H1 (cell line): Measurements from ENCODE around the gene LEFTY1. TPM values are rescaled to one million over a fixed set of nuclear protein-coding genes. Genes with fewer than 3 reads are reported as not detected.

Experiments
- CTCF ChIA-PET: fragments of 300-600 bp; sonication (Branson Sonifier 250); formaldehyde crosslinking; loops from one replicate; lab custom pipeline; 2021; ENCODE audit not compliant: partially characterized antibody; lab: Charles Lee
- POLR2A ChIA-PET: fragments of 300-600 bp; sonication (Branson Sonifier 250); formaldehyde crosslinking; loops from one replicate; lab custom pipeline; 2021; ENCODE audit warnings: inconsistent platforms; ENCODE audit not compliant: partially characterized antibody; lab: Charles Lee
- DNase-seq, 2 experiments: peaks; one replicate each; pipeline versions ENCODE4 v3.0.0 to v3.0.0-alpha.2; 2010 to 2022; ENCODE audit warnings: low spot score in 2 of 2, low read depth in 1 of 2, mixed read lengths in 1 of 2
- FAIRE-seq: peaks from 2 replicates; lab custom pipeline; 2011; peaks lifted over from hg19 to GRCh38; lab: Jason Lieb, UNC
- H2AFZ ChIP-seq: 2 replicates; pipeline ENCODE4 v1.8.1; 2012; ENCODE audit warnings: low read length, inconsistent platforms
- H2AK5ac ChIP-seq: 2 replicates; pipeline ENCODE4 v1.6.1; 2013; ENCODE audit warnings: low read depth, low read length
- H2BK120ac ChIP-seq: replicated peaks from 2 replicates; pipeline ENCODE3; 2013; ENCODE audit warnings: low read depth, low read length, inconsistent platforms
- H2BK12ac ChIP-seq: 2 replicates; pipeline ENCODE4 v1.6.1; 2013; ENCODE audit warnings: low read depth, low read length
- H2BK15ac ChIP-seq: 2 replicates; pipeline ENCODE4 v1.6.1; 2013; ENCODE audit warnings: low read length
- H2BK20ac ChIP-seq: 2 replicates; pipeline ENCODE4 v1.6.1; 2013; ENCODE audit warnings: low read length
- H2BK5ac ChIP-seq: 2 replicates; pipeline ENCODE4 v1.6.1; 2013; ENCODE audit warnings: low read depth, low read length
- H3K14ac ChIP-seq: 2 replicates; pipeline ENCODE4 v1.6.1; 2013; ENCODE audit warnings: inconsistent platforms; ENCODE audit not compliant: insufficient read length
- H3K18ac ChIP-seq: 2 replicates; pipeline ENCODE4 v1.6.1; 2013; ENCODE audit warnings: low read length; ENCODE audit errors: extremely low read depth
- H3K23ac ChIP-seq: 2 replicates; pipeline ENCODE4 v1.6.1; 2013; ENCODE audit warnings: inconsistent platforms; ENCODE audit not compliant: insufficient read length
- H3K23me2 ChIP-seq: 2 replicates; pipeline ENCODE4 v1.6.1; 2013; ENCODE audit warnings: low read depth, low read length
- H3K27ac ChIP-seq: 2 replicates; pipeline ENCODE4 v1.6.1; 2011; ENCODE audit warnings: low read depth, low read length, inconsistent platforms
- H3K27me3 ChIP-seq, 4 experiments: replicated peaks in 1 of 4; 1 replicate in 1 of 4; 2 replicates in 3 of 4; pipeline versions ENCODE4 v1.6.1 to v1.8.1; 2011 to 2013; ENCODE audit warnings: low read length in 3 of 4, mild to moderate bottlenecking in 3 of 4, inconsistent platforms in 2 of 4, mixed read lengths in 2 of 4, moderate library complexity in 1 of 4; ENCODE audit not compliant: control insufficient read depth in 3 of 4, insufficient read depth in 3 of 4; ENCODE audit errors: extremely low read depth in 1 of 4
- H3K36me3 ChIP-seq, 4 experiments: 2 replicates each; pipeline versions ENCODE4 v1.6.1 to v1.8.1; 2011 to 2013; ENCODE audit warnings: mild to moderate bottlenecking in 4 of 4, low read length in 3 of 4, moderate library complexity in 2 of 4, control low read depth in 1 of 4, inconsistent platforms in 1 of 4; ENCODE audit not compliant: insufficient read depth in 4 of 4, control insufficient read depth in 2 of 4
- H3K4ac ChIP-seq: replicated peaks from 2 replicates; pipeline ENCODE3; 2013; ENCODE audit warnings: low read length, low read depth, mixed read lengths, inconsistent platforms; ENCODE audit not compliant: insufficient read length
- H3K4me1 ChIP-seq, 4 experiments: replicated peaks in 1 of 4; 1 replicate in 1 of 4; 2 replicates in 3 of 4; pipeline versions ENCODE4 v1.6.1 to v1.8.1; 2011 to 2013; ENCODE audit warnings: low read length in 3 of 4, inconsistent platforms in 2 of 4, mixed read lengths in 1 of 4; ENCODE audit not compliant: insufficient read depth in 4 of 4, control insufficient read depth in 3 of 4
- H3K4me2 ChIP-seq, 2 experiments: 2 replicates each; pipeline versions ENCODE4 v1.6.1 to v1.8.1; 2011 to 2013; ENCODE audit warnings: low read depth in 2 of 2, low read length in 2 of 2, control low read depth in 1 of 2, inconsistent platforms in 1 of 2, mild to moderate bottlenecking in 1 of 2; ENCODE audit not compliant: insufficient read depth in 1 of 2
- H3K4me3 ChIP-seq, 4 experiments: fragments of 200-600, 300-600 bp in 1 of 4; sonication (generic), shearing (Covaris generic), sonication (Bioruptor Twin) in 1 of 4; 2 replicates each; pipeline versions ENCODE4 v1.5.1 to v1.8.1; 2011 to 2016; ENCODE audit warnings: low read length in 4 of 4, low read depth in 3 of 4, control low read depth in 2 of 4, inconsistent platforms in 2 of 4, mild to moderate bottlenecking in 2 of 4, mixed read lengths in 1 of 4, moderate library complexity in 1 of 4; ENCODE audit not compliant: insufficient read depth in 2 of 4; ENCODE audit errors: extremely low read depth in 1 of 4
- H3K56ac ChIP-seq: replicated peaks from 2 replicates; pipeline ENCODE3; 2013; ENCODE audit warnings: low read depth, mild to moderate bottlenecking, mixed read lengths, low read length, inconsistent platforms; ENCODE audit not compliant: insufficient read length
- H3K79me1 ChIP-seq: 2 replicates; pipeline ENCODE4 v1.6.1; 2013; ENCODE audit warnings: low read depth, low read length, control low read depth
- H3K79me2 ChIP-seq, 2 experiments: 2 replicates each; pipeline versions ENCODE4 v1.6.1 to v1.8.1; 2012 to 2013; ENCODE audit warnings: low read length in 2 of 2, mild to moderate bottlenecking in 2 of 2, inconsistent platforms in 1 of 2; ENCODE audit not compliant: insufficient read depth in 2 of 2, control insufficient read depth in 1 of 2
- H3K9ac ChIP-seq, 4 experiments: replicated peaks in 1 of 4; 1 replicate in 1 of 4; 2 replicates in 3 of 4; pipeline versions ENCODE4 v1.6.1 to v1.8.1; 2011 to 2013; ENCODE audit warnings: low read depth in 3 of 4, low read length in 3 of 4, control low read depth in 2 of 4, mild to moderate bottlenecking in 2 of 4, moderate library complexity in 2 of 4, inconsistent platforms in 1 of 4; ENCODE audit errors: extremely low read depth in 1 of 4
- H3K9me3 ChIP-seq, 2 experiments: 2 replicates each; pipeline versions ENCODE4 v1.6.1 to v1.8.1; 2012 to 2013; ENCODE audit warnings: mild to moderate bottlenecking in 2 of 2, moderate library complexity in 2 of 2, control low read depth in 1 of 2, inconsistent platforms in 1 of 2, low read depth in 1 of 2, low read length in 1 of 2, mixed read lengths in 1 of 2; ENCODE audit not compliant: insufficient read depth in 2 of 2
- H4K20me1 ChIP-seq, 2 experiments: replicated peaks in 1 of 2; 2 replicates each; pipeline versions ENCODE3 to v1.8.1; 2011 to 2013; ENCODE audit warnings: inconsistent platforms in 2 of 2, low read length in 2 of 2, mild to moderate bottlenecking in 1 of 2; ENCODE audit not compliant: insufficient read depth in 2 of 2, control insufficient read depth in 1 of 2
- H4K5ac ChIP-seq: 2 replicates; pipeline ENCODE4 v1.6.1; 2013; ENCODE audit warnings: low read length, low read depth, mixed read lengths, inconsistent platforms; ENCODE audit not compliant: insufficient read length
- H4K8ac ChIP-seq: 2 replicates; pipeline ENCODE4 v1.8.0; 2013; ENCODE audit warnings: mild to moderate bottlenecking, moderate library complexity, low read length, inconsistent platforms; ENCODE audit not compliant: insufficient read depth; ENCODE audit errors: extremely low read depth
- H4K91ac ChIP-seq: replicated peaks from 2 replicates; pipeline ENCODE3; 2013; ENCODE audit warnings: low read length, mixed read lengths, inconsistent platforms; ENCODE audit not compliant: insufficient read length
- ATF3 ChIP-seq: IDR thresholded peaks from 2 replicates; pipeline ENCODE4 v1.6.1; 2011; ENCODE audit warnings: low read depth, mild to moderate bottlenecking, low read length; ENCODE audit not compliant: insufficient read depth
- E2F6 ChIP-seq: IDR thresholded peaks from 2 replicates; pipeline ENCODE4 v1.6.1; 2012; ENCODE audit warnings: inconsistent platforms
- EP300 ChIP-seq, 2 experiments: IDR thresholded peaks; 1 replicate in 1 of 2; 2 replicates in 1 of 2; pipeline ENCODE4 v1.6.1; 2011 to 2012; ENCODE audit warnings: low read depth in 2 of 2, low read length in 2 of 2, mild to moderate bottlenecking in 2 of 2, borderline replicate concordance in 1 of 2, inconsistent platforms in 1 of 2, moderate library complexity in 1 of 2
- MAX ChIP-seq: IDR thresholded peaks from 2 replicates; pipeline ENCODE4 v1.6.1; 2012; ENCODE audit warnings: inconsistent platforms
- SRF ChIP-seq: IDR thresholded peaks from 2 replicates; pipeline ENCODE4 v1.6.1; 2011; ENCODE audit warnings: mild to moderate bottlenecking, low read depth, low read length, moderate library complexity
- SUZ12 ChIP-seq: fragments of 200-600 bp; sonication (generic); IDR thresholded peaks from 2 replicates; pipeline ENCODE4 v1.6.1; 2012; ENCODE audit warnings: mild to moderate bottlenecking, inconsistent platforms, low read length, moderate library complexity, mixed read lengths
- TAF1 ChIP-seq: IDR thresholded peaks from 2 replicates; pipeline ENCODE4 v1.6.1; 2011; ENCODE audit warnings: mild to moderate bottlenecking, low read depth, low read length
- USF2 ChIP-seq: IDR thresholded peaks from 2 replicates; pipeline ENCODE4 v1.6.1; 2011; ENCODE audit warnings: low read length, improper control_type of control experiment
- YY1 ChIP-seq: IDR thresholded peaks from 2 replicates; pipeline ENCODE4 v1.6.1; 2011; ENCODE audit warnings: low read depth, mild to moderate bottlenecking, low read length
- WGBS, 2 experiments: shearing (Covaris generic) in 1 of 2; methylation state at CpG; one replicate each; pipeline versions ENCODE4 v1.1.6 to v1.1.7; 2013 to 2015; ENCODE audit warnings: low lambda C conversion rate in 2 of 2, mixed read lengths in 2 of 2, inconsistent platforms in 1 of 2, low coverage in 1 of 2, missing lambda C conversion rate in 1 of 2; ENCODE audit not compliant: insufficient replicate concordance in 2 of 2, insufficient coverage in 1 of 2, insufficient read length in 1 of 2; ENCODE audit errors: extremely low coverage in 1 of 2, missing lambda C conversion rate in 1 of 2; 5-methylcytosine and 5-hydroxymethylcytosine counted together
- polyA plus RNA-seq, 7 experiments: library from polyadenylated mRNA; depleted of rRNA in 3 of 7; stranded (reverse) in 5 of 7; unstranded in 2 of 7; fragments of >200 nt in 5 of 7; fragments of 200-250 nt in 2 of 7; gene quantifications; 1 replicate in 5 of 7; 2 replicates in 1 of 7; 4 replicates in 1 of 7; pipeline versions ENCODE4 v1.2.1 to v1.2.3, GENCODE V29; 2011 to 2013; ENCODE audit warnings: missing spikeins in 2 of 7, mixed read lengths in 2 of 7
- total RNA-seq: library from RNA; stranded (reverse); fragmentation: NEBNext Ultra II Directional; extraction: Animal tissue kit (Norgen Biotek cat#: 25700); gene quantifications from 2 replicates; pipeline ENCODE4 v1.2.1, GENCODE V29; 2021

The LEFTY1 gene
- total and polyA plus RNA-seq, 2 of the 8 experiments (the other 6 are each of a cell fraction or from before 2014, with no cell fraction given) = 4.5 to 11.7 TPM

GRCh38 chr1:225845097-225845496, 43.8 kb downstream of the LEFTY1 start:
- H2AFZ ChIP-seq = no peak overlapping the region
- POLR2A ChIA-PET = interaction anchor here (0.9 to 2.6 kb wide), 13 partner anchors 10 to 370 kb away, joined by 3 to 15 read pairs (median 4); partner anchors contain the start of genes EPHX1 and SRP9
- peaks cover 0 to 8% (median 4%) of the 10 kb centered on the region in 4 experiments; a peak in 4 of 7 replicates for H3K4me1 ChIP-seq
- no peak overlapping the region for H3K4me3 ChIP-seq
- CTCF ChIA-PET = interaction anchor here (0.6 to 4.0 kb wide), 41 partner anchors 10 to 527 kb away, joined by 3 to 24 read pairs (median 6); partner anchors contain the start of genes SRP9 and TMEM63A
- peaks cover 0 to 3% of the 10 kb centered on the region in 2 experiments; a peak in 1 of 4 replicates for H3K9me3 ChIP-seq
- no peak overlapping the region for H3K14ac ChIP-seq
- no peak overlapping the region for H4K8ac ChIP-seq
- DNase-seq = no peak
- H4K20me1 ChIP-seq = peaks cover 4 to 8% of the 10 kb centered on the region in 2 experiments
- no peak overlapping the region for H3K18ac ChIP-seq
- H3K23me2 ChIP-seq = no peaks in the 10 kb centered on the region
- H2BK12ac ChIP-seq = no peak overlapping the region
- H4K91ac ChIP-seq = no peak overlapping the region
- peaks cover 0 to 13% (median 6%) of the 10 kb centered on the region in 4 experiments; a peak in 4 of 8 replicates for H3K36me3 ChIP-seq
- no peaks in the 10 kb centered on the region; a peak in 1 of 7 replicates for H3K27me3 ChIP-seq
- H3K9ac ChIP-seq = no peak overlapping the region
- peaks cover 2% of the 10 kb centered on the region; the same call in 1 of the 2 replicates for H3K79me1 ChIP-seq
- no peak for TF ChIP-seq SRF
- TF ChIP-seq TAF1 = no peak
- TF ChIP-seq E2F6 = no peak
- TF ChIP-seq USF2 = no peak
- TF ChIP-seq YY1 = no peak
- no peak for TF ChIP-seq MAX
- TF ChIP-seq SUZ12 = no peak
- TF ChIP-seq ATF3 = no peak
- no peak for TF ChIP-seq EP300 (IDR thresholded peaks at IDR 0.05; ENCODE audit: borderline replicate concordance in 1 of 2, low read depth in 2 of 2, low read length in 2 of 2)
- H3K56ac ChIP-seq = no peak overlapping the region
- no peak overlapping the region for H3K27ac ChIP-seq
- no peaks in the 10 kb centered on the region for H3K79me2 ChIP-seq
- H4K5ac ChIP-seq = no peak overlapping the region
- no peak overlapping the region for H3K23ac ChIP-seq
- H3K4ac ChIP-seq = no peak overlapping the region
- FAIRE-seq = no peak
- H2BK15ac ChIP-seq = no peak overlapping the region
- no peak overlapping the region for H2BK5ac ChIP-seq
- 88% methylated on average over 6 of the region's 14 CpGs; no CpG with 5 or more reads in 1 of the 2 experiments for WGBS, 2 experiments
- no peak overlapping the region for H2BK120ac ChIP-seq
- H2AK5ac ChIP-seq = no peak overlapping the region
- H2BK20ac ChIP-seq = no peak overlapping the region
- no peak overlapping the region for H3K4me2 ChIP-seq
